HepG2 (cell line): Measurements from ENCODE around the gene GRIK2. TPM values are rescaled to one million over a fixed set of nuclear protein-coding genes. Genes with fewer than 3 reads are reported as not detected.

Experiments
- ATAC-seq: fragments of 200-7000 bp; cut with Tn5 transposase; 3 replicates; pipeline ENCODE4 v1.9.1; 2020; ENCODE audit warnings: mild to moderate bottlenecking, moderate library complexity
- BruUV-seq: library from RNA; stranded (reverse); fragments of 400-500 nt; replicated peaks from 2 replicates; lab custom pipeline; 2021; lab: Mats Ljungman, UMichigan
- CTCF ChIA-PET: fragments of 300-600 bp; formaldehyde crosslinking; extraction: SDS; loops from one replicate; lab custom pipeline; 2021; ENCODE audit warnings: low total read pairs, inconsistent platforms, low intra/inter-chr PET ratio; lab: Yijun Ruan, JAX
- POLR2A ChIA-PET: fragments of 350-600 bp; sonication (Branson Sonifier 250); formaldehyde crosslinking; loops from one replicate; lab custom pipeline; 2020; ENCODE audit warnings: antibody characterized with exemption, inconsistent platforms; lab: Yijun Ruan, JAX
- DNase-seq: peaks from one replicate; pipeline ENCODE4 v3.0.0-alpha.2; 2015; ENCODE audit warnings: low spot score
- FAIRE-seq: peaks from 3 replicates; lab custom pipeline; 2011; peaks lifted over from hg19 to GRCh38; lab: Jason Lieb, UNC
- H2AFZ ChIP-seq: one replicate; pipeline ENCODE4 v1.6.1; 2011; ENCODE audit warnings: low read length, inconsistent platforms
- H3K27ac ChIP-seq: fragments of 300-600 bp; 3 replicates; pipeline ENCODE4 v1.8.0; 2011; ENCODE audit warnings: mixed run types, mild to moderate bottlenecking, mixed read lengths, low read length, inconsistent platforms; ENCODE audit not compliant: insufficient read depth; ENCODE audit errors: extremely low read length
- H3K27me3 ChIP-seq, 2 experiments: fragments of 200-600 bp in 1 of 2; 2 replicates in 1 of 2; 3 replicates in 1 of 2; pipeline versions ENCODE4 v1.6.0 to v1.8.0; 2011; ENCODE audit warnings: low read length in 2 of 2, mild to moderate bottlenecking in 2 of 2, moderate library complexity in 2 of 2, inconsistent platforms in 1 of 2; ENCODE audit not compliant: insufficient read depth in 2 of 2, control insufficient read depth in 1 of 2
- H3K36me3 ChIP-seq, 2 experiments: fragments of 200-600 bp in 1 of 2; replicated peaks in 1 of 2; 2 replicates in 1 of 2; 3 replicates in 1 of 2; pipeline versions ENCODE4 v1.5.1 to v1.8.0; 2011; ENCODE audit warnings: low read length in 2 of 2, inconsistent platforms in 1 of 2; ENCODE audit not compliant: insufficient read depth in 2 of 2, control insufficient read depth in 1 of 2
- H3K4me1 ChIP-seq: 2 replicates; pipeline ENCODE4 v1.5.1; 2012; ENCODE audit warnings: low read length, inconsistent platforms; ENCODE audit not compliant: insufficient read depth
- H3K4me2 ChIP-seq: 2 replicates; pipeline ENCODE4 v1.6.0; 2011; ENCODE audit warnings: low read depth, low read length, inconsistent platforms
- H3K4me3 ChIP-seq, 3 experiments: fragments of 200-600 bp in 1 of 3; sonication (generic), shearing (Covaris generic) in 1 of 3; replicated peaks in 1 of 3; 2 replicates each; pipeline ENCODE4 v1.5.1; 2011 to 2016; ENCODE audit warnings: low read length in 3 of 3, inconsistent platforms in 2 of 3, low read depth in 2 of 3, mild to moderate bottlenecking in 2 of 3, control low read depth in 1 of 3, mixed read lengths in 1 of 3; ENCODE audit not compliant: insufficient read depth in 1 of 3
- H3K79me2 ChIP-seq: one replicate; pipeline ENCODE4 v1.6.1; 2011; ENCODE audit warnings: low read length, inconsistent platforms; ENCODE audit not compliant: insufficient read depth
- H3K9ac ChIP-seq: 2 replicates; pipeline ENCODE4 v1.6.0; 2011; ENCODE audit warnings: mild to moderate bottlenecking, low read depth, low read length, inconsistent platforms; ENCODE audit not compliant: insufficient read depth
- H3K9me3 ChIP-seq: 2 replicates; pipeline ENCODE4 v1.5.1; 2012; ENCODE audit warnings: mild to moderate bottlenecking, low read length
- H4K20me1 ChIP-seq: 2 replicates; pipeline ENCODE4 v1.6.0; 2011; ENCODE audit warnings: inconsistent platforms, mild to moderate bottlenecking, low read length, moderate library complexity; ENCODE audit not compliant: insufficient read depth
- ELF4 ChIP-seq: sonication (generic); formaldehyde crosslinking; IDR thresholded peaks from 2 replicates; pipeline ENCODE4 v1.5.0; 2020; ENCODE audit warnings: missing genetic modification reagents, mild to moderate bottlenecking, moderate library complexity, borderline replicate concordance
- ESRRA ChIP-seq: sonication (generic); formaldehyde crosslinking; IDR thresholded peaks from 2 replicates; pipeline ENCODE4 v1.5.1; 2020; ENCODE audit warnings: mild to moderate bottlenecking, low read depth, missing genetic modification reagents
- EZH2 ChIP-seq: conservative IDR thresholded peaks from 2 replicates; pipeline ENCODE4 v1.6.1; 2012; ENCODE audit warnings: mild to moderate bottlenecking, low read depth, low read length, moderate library complexity
- GFI1 ChIP-seq: sonication (generic); formaldehyde crosslinking; IDR thresholded peaks from 2 replicates; pipeline ENCODE4 v1.5.0; 2020; ENCODE audit warnings: missing genetic modification reagents, mild to moderate bottlenecking, borderline replicate concordance
- KMT2A ChIP-seq: sonication (generic); formaldehyde crosslinking; IDR thresholded peaks from 2 replicates; pipeline ENCODE4 v1.4.0; 2020; ENCODE audit warnings: missing genetic modification reagents
- NPAS2 ChIP-seq: sonication (generic); formaldehyde crosslinking; IDR thresholded peaks from 2 replicates; pipeline ENCODE4 v1.8.0; 2022; ENCODE audit warnings: mild to moderate bottlenecking, missing genetic modification reagents, borderline replicate concordance
- NR3C1 ChIP-seq: sonication (generic); formaldehyde crosslinking; IDR thresholded peaks from 2 replicates; pipeline ENCODE4 v1.4.0; 2020; ENCODE audit warnings: missing genetic modification reagents
- PAWR ChIP-seq: sonication (generic); formaldehyde crosslinking; IDR thresholded peaks from 2 replicates; pipeline ENCODE4 v1.4.0; 2020; ENCODE audit warnings: missing genetic modification reagents, mild to moderate bottlenecking, borderline replicate concordance
- PLRG1 ChIP-seq: fragments of 450-650 bp; conservative IDR thresholded peaks from 2 replicates; pipeline ENCODE4 v1.6.1; 2016
- SMAD1 ChIP-seq: sonication (generic); formaldehyde crosslinking; IDR thresholded peaks from 2 replicates; pipeline ENCODE4 v1.4.0; 2020; ENCODE audit warnings: missing genetic modification reagents, low read depth, mild to moderate bottlenecking, borderline replicate concordance
- TOE1 ChIP-seq: sonication (generic); formaldehyde crosslinking; IDR thresholded peaks from 2 replicates; pipeline ENCODE4 v1.4.0; 2020; ENCODE audit warnings: mild to moderate bottlenecking, missing genetic modification reagents
- XBP1 ChIP-seq: sonication (generic); formaldehyde crosslinking; IDR thresholded peaks from 2 replicates; pipeline ENCODE4 v1.5.0; 2020; ENCODE audit warnings: missing genetic modification reagents
- ZNF296 ChIP-seq: sonication (generic); formaldehyde crosslinking; conservative IDR thresholded peaks from 2 replicates; pipeline ENCODE4 v1.5.0; 2020; ENCODE audit warnings: mild to moderate bottlenecking, missing genetic modification reagents
- ZNF878 ChIP-seq: sonication (generic); formaldehyde crosslinking; IDR thresholded peaks from 2 replicates; pipeline ENCODE4 v1.8.1; 2023; ENCODE audit warnings: mild to moderate bottlenecking, missing genetic modification reagents, moderate library complexity
- WGBS: methylation state at CpG from one replicate; pipeline ENCODE4 v1.1.6; 2017; ENCODE audit warnings: low lambda C conversion rate; 5-methylcytosine and 5-hydroxymethylcytosine counted together
- in situ Hi-C: cut with HindIII; loops from 2 replicates; pipeline ENCODE4 v1.10.0; 2017; ENCODE audit warnings: low pct_unique_long_range_greater_than_20kb; ENCODE audit not compliant: extremely low pct_ligation_motif_present
- intact Hi-C: fragments of 100-400 bp; cut with micrococcal nuclease; formaldehyde crosslinking; loops from one replicate; pipeline ENCODE4 v1.10.0; 2022; ENCODE audit not compliant: unreplicated experiment
- polyA plus RNA-seq, 8 experiments: library from polyadenylated mRNA; depleted of rRNA in 3 of 8; stranded (reverse) in 7 of 8; unstranded in 1 of 8; fragments of >200 nt; fragmentation: Illumina TruSeq in 4 of 8; extraction: Trizol in 4 of 8; gene quantifications; 2 replicates each; pipeline versions ENCODE4 v1.2.1 to v1.2.3, GENCODE V29; 2011 to 2016; ENCODE audit warnings: low read depth in 4 of 8, missing spikeins in 1 of 8, mixed read lengths in 1 of 8; ENCODE audit not compliant: insufficient read depth in 1 of 8
- total RNA-seq, 5 experiments: library from RNA; depleted of rRNA; stranded (reverse); fragments of >200 nt; fragmentation: Illumina TruSeq; extraction: Trizol; gene quantifications; 2 replicates each; pipeline ENCODE4 v1.2.3, GENCODE V29; 2016; ENCODE audit warnings: low read depth in 1 of 5
- TF ChIP-seq, protein P1 (sequence below): fragments of 450-650 bp; IDR thresholded peaks from 2 replicates; pipeline ENCODE4 v1.6.1; 2017; ENCODE audit warnings: mild to moderate bottlenecking
- TF ChIP-seq, protein P2 (sequence below): sonication (generic); formaldehyde crosslinking; IDR thresholded peaks from 2 replicates; pipeline ENCODE4 v1.9.0; 2021; ENCODE audit warnings: missing genetic modification reagents, borderline replicate concordance

The GRIK2 gene
- total and polyA plus RNA-seq, 2 of the 13 experiments (the other 11 are each of a cell fraction or from before 2014, with no cell fraction given) = not detected

GRCh38 chr6:101784094-101784493, 390.6 kb downstream of the GRIK2 start:
- ATAC-seq = no peak
- no peak for FAIRE-seq
- intact Hi-C loops = no loop called here
- H3K4me1 ChIP-seq = no peaks in the 10 kb centered on the region
- no peaks in the 10 kb centered on the region for H3K27me3 ChIP-seq
- WGBS = 11% methylated on average over 1 of the region's 2 CpGs
- no peaks in the 10 kb centered on the region for H3K79me2 ChIP-seq
- no peak overlapping the region for H2AFZ ChIP-seq
- CTCF ChIA-PET = no interaction called here
- no peak overlapping the region for H3K4me2 ChIP-seq
- in situ Hi-C loops = no loop called here
- no peak overlapping the region for H3K9ac ChIP-seq
- TF ChIP-seq TOE1 (CRISPR knock-in tag) (no peak), EZH2 (no peak), ZNF878 (no peak), GFI1 (no peak)
- H3K27ac ChIP-seq = no peak overlapping the region
- no peak overlapping the region for H3K4me3 ChIP-seq
- H3K36me3 ChIP-seq = no peaks in the 10 kb centered on the region
- POLR2A ChIA-PET = no interaction called here
- no TSS peak for BruUV-seq
- no peaks in the 10 kb centered on the region for H4K20me1 ChIP-seq
- DNase-seq = no peak
- no peaks in the 10 kb centered on the region; the same call in 1 of the 2 replicates for H3K9me3 ChIP-seq

- WGBS = 20% methylated on average over 5 of the region's 5 CpGs
- BruUV-seq = no TSS peak
- H3K4me1 ChIP-seq = no peaks in the 10 kb centered on the region
- no peak for FAIRE-seq
- no peaks in the 10 kb centered on the region for H3K36me3 ChIP-seq
- ChIA-PET POLR2A (no interaction called here), CTCF (no interaction called here)
- H3K4me3 ChIP-seq = no peak overlapping the region
- H3K79me2 ChIP-seq = no peaks in the 10 kb centered on the region
- no peak overlapping the region for H3K4me2 ChIP-seq
- H3K27ac ChIP-seq = no peak overlapping the region
- H2AFZ ChIP-seq = peak overlapping the region; percentile 16
- in situ Hi-C loops = no loop called here
- H3K27me3 ChIP-seq = no peaks in the 10 kb centered on the region
- DNase-seq = no peak
- no peaks in the 10 kb centered on the region for H4K20me1 ChIP-seq
- H3K9me3 ChIP-seq = no peaks in the 10 kb centered on the region
- H3K9ac ChIP-seq = no peak overlapping the region
- intact Hi-C loops = loop anchor here (1.0 kb wide), 1 partner anchor 18 kb away; no protein-coding TSS in a partner anchor
- ATAC-seq = no peak
- TF ChIP-seq PLRG1 (no peak), XBP1 (no peak), ELF4 (no peak), KMT2A (CRISPR knock-in tag) (no peak), NPAS2 (CRISPR knock-in tag) (no peak), SMAD1 (no peak), ESRRA (CRISPR knock-in tag) (no peak), PAWR (CRISPR knock-in tag) (no peak), NR3C1 (no peak), ZNF296 (CRISPR knock-in tag) (no peak)
- TF ChIP-seq, protein P1, sequence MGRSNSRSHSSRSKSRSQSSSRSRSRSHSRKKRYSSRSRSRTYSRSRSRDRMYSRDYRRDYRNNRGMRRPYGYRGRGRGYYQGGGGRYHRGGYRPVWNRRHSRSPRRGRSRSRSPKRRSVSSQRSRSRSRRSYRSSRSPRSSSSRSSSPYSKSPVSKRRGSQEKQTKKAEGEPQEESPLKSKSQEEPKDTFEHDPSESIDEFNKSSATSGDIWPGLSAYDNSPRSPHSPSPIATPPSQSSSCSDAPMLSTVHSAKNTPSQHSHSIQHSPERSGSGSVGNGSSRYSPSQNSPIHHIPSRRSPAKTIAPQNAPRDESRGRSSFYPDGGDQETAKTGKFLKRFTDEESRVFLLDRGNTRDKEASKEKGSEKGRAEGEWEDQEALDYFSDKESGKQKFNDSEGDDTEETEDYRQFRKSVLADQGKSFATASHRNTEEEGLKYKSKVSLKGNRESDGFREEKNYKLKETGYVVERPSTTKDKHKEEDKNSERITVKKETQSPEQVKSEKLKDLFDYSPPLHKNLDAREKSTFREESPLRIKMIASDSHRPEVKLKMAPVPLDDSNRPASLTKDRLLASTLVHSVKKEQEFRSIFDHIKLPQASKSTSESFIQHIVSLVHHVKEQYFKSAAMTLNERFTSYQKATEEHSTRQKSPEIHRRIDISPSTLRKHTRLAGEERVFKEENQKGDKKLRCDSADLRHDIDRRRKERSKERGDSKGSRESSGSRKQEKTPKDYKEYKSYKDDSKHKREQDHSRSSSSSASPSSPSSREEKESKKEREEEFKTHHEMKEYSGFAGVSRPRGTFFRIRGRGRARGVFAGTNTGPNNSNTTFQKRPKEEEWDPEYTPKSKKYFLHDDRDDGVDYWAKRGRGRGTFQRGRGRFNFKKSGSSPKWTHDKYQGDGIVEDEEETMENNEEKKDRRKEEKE = no peak
- TF ChIP-seq, protein P2, sequence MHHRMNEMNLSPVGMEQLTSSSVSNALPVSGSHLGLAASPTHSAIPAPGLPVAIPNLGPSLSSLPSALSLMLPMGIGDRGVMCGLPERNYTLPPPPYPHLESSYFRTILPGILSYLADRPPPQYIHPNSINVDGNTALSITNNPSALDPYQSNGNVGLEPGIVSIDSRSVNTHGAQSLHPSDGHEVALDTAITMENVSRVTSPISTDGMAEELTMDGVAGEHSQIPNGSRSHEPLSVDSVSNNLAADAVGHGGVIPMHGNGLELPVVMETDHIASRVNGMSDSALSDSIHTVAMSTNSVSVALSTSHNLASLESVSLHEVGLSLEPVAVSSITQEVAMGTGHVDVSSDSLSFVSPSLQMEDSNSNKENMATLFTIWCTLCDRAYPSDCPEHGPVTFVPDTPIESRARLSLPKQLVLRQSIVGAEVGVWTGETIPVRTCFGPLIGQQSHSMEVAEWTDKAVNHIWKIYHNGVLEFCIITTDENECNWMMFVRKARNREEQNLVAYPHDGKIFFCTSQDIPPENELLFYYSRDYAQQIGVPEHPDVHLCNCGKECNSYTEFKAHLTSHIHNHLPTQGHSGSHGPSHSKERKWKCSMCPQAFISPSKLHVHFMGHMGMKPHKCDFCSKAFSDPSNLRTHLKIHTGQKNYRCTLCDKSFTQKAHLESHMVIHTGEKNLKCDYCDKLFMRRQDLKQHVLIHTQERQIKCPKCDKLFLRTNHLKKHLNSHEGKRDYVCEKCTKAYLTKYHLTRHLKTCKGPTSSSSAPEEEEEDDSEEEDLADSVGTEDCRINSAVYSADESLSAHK = no peak
Observed at GRCh38 chr6:101799531-101799930, 406.0 kb downstream of the GRIK2 start.
